ENCODE results near the gene OR52I2.

The OR52I2 gene

DNA sequence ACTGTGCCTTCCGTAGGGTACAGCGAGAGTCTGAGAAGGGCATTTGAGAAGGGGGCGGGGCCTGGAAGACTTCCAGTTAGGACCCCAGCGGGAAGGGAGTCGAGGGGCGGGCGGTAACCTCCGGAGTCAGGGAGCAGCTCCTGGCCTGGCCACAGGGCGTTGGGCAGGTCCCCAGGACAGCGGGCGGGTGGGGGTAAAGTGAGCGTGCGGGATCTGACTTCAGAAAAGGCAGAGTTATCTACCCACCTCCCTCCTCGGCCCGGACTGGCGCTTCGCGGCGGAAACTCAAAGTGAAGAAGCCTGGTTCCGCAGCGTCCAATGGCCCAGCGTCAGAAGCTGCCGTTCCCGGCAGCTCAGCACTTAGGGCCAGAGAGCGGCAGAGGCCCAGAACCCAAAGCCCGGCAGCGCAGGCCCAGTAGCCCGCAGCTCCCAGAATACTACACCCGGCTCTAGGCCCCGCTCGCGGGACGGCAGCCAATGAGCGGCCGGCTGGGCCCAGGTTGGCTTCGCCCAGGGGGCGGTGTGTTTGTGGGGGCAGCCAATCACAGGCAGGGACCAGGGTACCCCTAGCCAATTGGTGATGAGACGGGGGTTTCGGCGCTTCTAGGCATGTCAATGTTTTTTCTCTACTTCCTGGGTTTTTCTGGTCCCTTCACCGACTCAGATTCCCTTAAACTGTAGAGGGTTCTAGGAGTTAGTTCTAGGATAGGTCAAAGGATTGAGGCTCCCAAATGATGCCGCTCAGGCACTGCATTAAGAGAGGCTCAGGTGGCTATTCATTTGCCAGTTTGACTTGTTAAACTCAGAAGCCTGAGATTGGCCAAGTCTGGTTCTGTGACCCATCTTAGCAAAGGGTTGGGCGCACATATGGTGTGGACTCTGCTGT is 26.5 kb downstream of the OR52I2 start, which contains the start of gene TRIM68:
Gene TRIM68, minus strand, starts transcription at position 451 of the 886 bp plus-strand sequence. CDS start 2,727 bp downstream, outside the sequence.
- FAIRE-seq (no peak), DNase-seq (ENCODE audit: insufficient read length, low spot score) (no peak)
- TF ChIP-seq CTCF (IDR thresholded peaks at IDR 0.05; ENCODE audit: insufficient read depth, missing control alignments) = no peak

- DNase-seq (ENCODE audit: insufficient read length, low spot score) (no peak), FAIRE-seq (no peak)
- no peak for TF ChIP-seq CTCF (IDR thresholded peaks at IDR 0.05; ENCODE audit: insufficient read depth, missing control alignments)
Observed at GRCh38 chr11:4610258-4610935, 28.9 kb downstream of the OR52I2 start.

- DNase-seq (ENCODE audit: insufficient read length, low spot score) (no peak), FAIRE-seq (no peak)
- TF ChIP-seq CTCF (IDR thresholded peaks at IDR 0.05; ENCODE audit: insufficient read depth, missing control alignments) = no peak
Observed at GRCh38 chr11:4611986-4612385, 30.4 kb downstream of the OR52I2 start.

DNA sequence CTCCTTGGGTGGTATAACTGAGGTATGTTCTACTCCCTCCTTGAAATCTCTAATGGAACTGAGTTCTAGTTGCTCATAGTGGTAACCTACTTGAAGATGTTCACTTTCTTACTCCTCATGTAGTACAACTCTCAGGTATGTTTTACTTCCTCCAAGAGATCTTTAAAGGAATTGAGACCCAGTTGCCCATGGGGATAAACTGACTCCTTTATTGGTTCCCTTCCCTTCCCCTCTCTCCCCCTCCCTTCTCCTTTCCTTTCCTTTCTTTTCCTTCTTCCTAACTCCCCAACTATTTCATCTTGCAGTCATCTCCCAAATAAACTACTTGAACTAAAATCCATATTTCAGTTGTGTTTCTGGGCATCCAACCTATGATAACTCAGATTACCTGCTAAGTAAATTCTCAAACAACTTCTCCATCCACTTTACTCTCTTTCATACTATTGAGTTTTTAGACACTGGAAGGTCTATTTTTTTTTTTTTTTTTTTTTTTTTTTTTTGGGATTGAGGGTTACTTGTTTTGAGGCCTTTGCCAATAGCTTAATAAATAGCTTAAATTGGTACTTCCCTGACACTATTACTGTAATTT is 34.4 kb downstream of the OR52I2 start:
- DNase-seq (ENCODE audit: insufficient read length, low spot score) = no peak
- no peak for TF ChIP-seq CTCF (IDR thresholded peaks at IDR 0.05; ENCODE audit: insufficient read depth, missing control alignments)
- no peak for FAIRE-seq

- TF ChIP-seq CTCF (IDR thresholded peaks at IDR 0.05; ENCODE audit: insufficient read depth, missing control alignments) = no peak
- DNase-seq (ENCODE audit: insufficient read length, low spot score) = no peak
- no peak for FAIRE-seq
Observed at GRCh38 chr11:4619514-4619913, 38.0 kb downstream of the OR52I2 start.

- DNase-seq (ENCODE audit: insufficient read length, low spot score) (no peak), FAIRE-seq (no peak)
- peak; percentile 77 for TF ChIP-seq CTCF (IDR thresholded peaks at IDR 0.05; ENCODE audit: insufficient read depth, missing control alignments)
Observed at GRCh38 chr11:4626207-4627099, 44.9 kb downstream of the OR52I2 start.

All from D721Med (cell line).